AG10803 (cell line): ENCODE results near the gene DLG2.
A peak's percentile ranks its signal among the peaks of the same experiment; 100 is the strongest.

Experiments used
- DNase-seq: peaks from one replicate; pipeline ENCODE4 v3.0.0; 2010; ENCODE audit warnings: low read depth
- H3K4me3 ChIP-seq: 2 replicates; pipeline ENCODE4 v1.5.1; 2011; ENCODE audit warnings: mild to moderate bottlenecking, low read length, control low read depth
- CTCF ChIP-seq: conservative IDR thresholded peaks from 2 replicates; pipeline ENCODE4 v1.5.1; 2011; ENCODE audit warnings: mild to moderate bottlenecking, low read length, control low read depth, inconsistent platforms

DLG2 gene

GRCh38 chr11:84471501-84471900 is 1155.6 kb downstream of the DLG2 start:
- TF ChIP-seq CTCF, result no peak
- DNase-seq, result no peak
- H3K4me3 ChIP-seq, result no peak overlapping the region

GRCh38 chr11:84468235-84468634 is 1158.9 kb downstream of the DLG2 start:
- TF ChIP-seq CTCF, result no peak
- DNase-seq, result no peak
- no peak overlapping the region for H3K4me3 ChIP-seq

GRCh38 chr11:84465040-84465439 is 1162.1 kb downstream of the DLG2 start:
- H3K4me3 ChIP-seq, result no peak overlapping the region
- no peak for TF ChIP-seq CTCF
- peak; percentile 60 for DNase-seq

- no peak for DNase-seq
- no peak overlapping the region for H3K4me3 ChIP-seq
- no peak for TF ChIP-seq CTCF
These were observed 1171.5 kb downstream of the DLG2 start for GRCh38 chr11:84455691-84456090.

- DNase-seq, result no peak
- TF ChIP-seq CTCF, result no peak
- no peak overlapping the region for H3K4me3 ChIP-seq
These were observed 1174.9 kb downstream of the DLG2 start for GRCh38 chr11:84452211-84452610.

- DNase-seq, result no peak
- no peak overlapping the region for H3K4me3 ChIP-seq
- TF ChIP-seq CTCF, result no peak
These were observed 1188.6 kb downstream of the DLG2 start for GRCh38 chr11:84438565-84438964.

GRCh38 chr11:84437071-84437980 is 1189.8 kb downstream of the DLG2 start:
- no peak for TF ChIP-seq CTCF
- no peak overlapping the region for H3K4me3 ChIP-seq
- DNase-seq, result no peak
